Neural cell (in vitro differentiated cells): Measurements from ENCODE around the gene NHS.

ENCODE experiments used
- MXI1 ChIP-seq: fragments of 450-650 bp; conservative IDR thresholded peaks from 2 replicates; pipeline ENCODE4 v1.6.1; 2014; ENCODE audit warnings: antibody characterized with exemption, mild to moderate bottlenecking; ENCODE audit not compliant: poor library complexity, severe bottlenecking
- POLR2AphosphoS5 ChIP-seq: IDR thresholded peaks from 2 replicates; pipeline ENCODE4 v1.6.1; 2012
- TF ChIP-seq, protein P1 (sequence below): fragments of 450-650 bp; IDR thresholded peaks from 2 replicates; pipeline ENCODE4 v1.5.1; 2014; ENCODE audit warnings: antibody characterized with exemption, mild to moderate bottlenecking, moderate library complexity; ENCODE audit not compliant: poor library complexity, severe bottlenecking

DNA sequence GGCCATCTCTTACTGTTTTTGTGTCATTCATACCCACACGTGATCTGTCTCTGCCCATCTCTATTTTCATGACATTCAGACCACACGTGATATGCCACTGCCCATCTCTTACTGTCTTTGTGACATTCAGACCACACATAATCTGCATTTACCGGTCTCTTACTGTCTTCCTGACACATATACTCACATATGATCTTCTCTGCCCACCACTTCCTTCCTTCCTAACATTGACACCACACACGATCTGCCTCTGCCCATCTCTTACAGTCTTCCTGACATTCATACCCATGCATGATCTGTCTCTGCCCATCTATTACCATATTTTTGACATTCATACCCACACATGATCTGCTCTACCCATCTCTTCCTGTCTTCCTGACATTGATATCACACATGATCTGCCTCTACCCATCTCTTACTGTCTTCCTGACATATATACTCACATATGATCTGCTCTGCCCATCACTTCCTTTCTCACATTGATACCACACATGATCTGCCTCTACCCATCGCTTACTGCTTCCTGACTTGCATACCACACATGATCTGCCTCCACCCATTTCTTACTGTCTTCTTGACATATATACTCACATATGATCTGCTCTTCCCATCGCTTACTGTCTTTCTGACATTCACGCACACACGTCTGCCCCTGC is 398.3 kb downstream of the NHS start:
- TF ChIP-seq POLR2AphosphoS5 = no peak
- TF ChIP-seq, protein P1, sequence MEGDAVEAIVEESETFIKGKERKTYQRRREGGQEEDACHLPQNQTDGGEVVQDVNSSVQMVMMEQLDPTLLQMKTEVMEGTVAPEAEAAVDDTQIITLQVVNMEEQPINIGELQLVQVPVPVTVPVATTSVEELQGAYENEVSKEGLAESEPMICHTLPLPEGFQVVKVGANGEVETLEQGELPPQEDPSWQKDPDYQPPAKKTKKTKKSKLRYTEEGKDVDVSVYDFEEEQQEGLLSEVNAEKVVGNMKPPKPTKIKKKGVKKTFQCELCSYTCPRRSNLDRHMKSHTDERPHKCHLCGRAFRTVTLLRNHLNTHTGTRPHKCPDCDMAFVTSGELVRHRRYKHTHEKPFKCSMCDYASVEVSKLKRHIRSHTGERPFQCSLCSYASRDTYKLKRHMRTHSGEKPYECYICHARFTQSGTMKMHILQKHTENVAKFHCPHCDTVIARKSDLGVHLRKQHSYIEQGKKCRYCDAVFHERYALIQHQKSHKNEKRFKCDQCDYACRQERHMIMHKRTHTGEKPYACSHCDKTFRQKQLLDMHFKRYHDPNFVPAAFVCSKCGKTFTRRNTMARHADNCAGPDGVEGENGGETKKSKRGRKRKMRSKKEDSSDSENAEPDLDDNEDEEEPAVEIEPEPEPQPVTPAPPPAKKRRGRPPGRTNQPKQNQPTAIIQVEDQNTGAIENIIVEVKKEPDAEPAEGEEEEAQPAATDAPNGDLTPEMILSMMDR = no peak
- TF ChIP-seq MXI1 = no peak
